K562 (cell line): Measurements from ENCODE around the gene CMBL. TPM values are rescaled to one million over a fixed set of nuclear protein-coding genes. Genes with fewer than 3 reads are reported as not detected.

Source experiments
- IRF1 ChIP-seq: sonication (generic); formaldehyde crosslinking; IDR thresholded peaks from 2 replicates; pipeline ENCODE4 v1.8.0; 2022; ENCODE audit warnings: missing genetic modification reagents, mild to moderate bottlenecking, borderline replicate concordance
- MLX ChIP-seq, 2 experiments: fragments of 450-650 bp in 1 of 2; sonication (generic) in 1 of 2; formaldehyde crosslinking; conservative IDR thresholded peaks; 2 replicates each; pipeline versions ENCODE4 v1.4.0 to v1.8.1; 2020 to 2022; ENCODE audit warnings: mild to moderate bottlenecking in 1 of 2, missing genetic modification reagents in 1 of 2
- NFRKB ChIP-seq: fragments of 450-650 bp; IDR thresholded peaks from 2 replicates; pipeline ENCODE4 v1.6.1; 2016; ENCODE audit warnings: low read depth
- STAG1 ChIP-seq: sonication (generic); formaldehyde crosslinking; IDR thresholded peaks from 2 replicates; pipeline ENCODE4 v1.5.0; 2020; ENCODE audit warnings: missing genetic modification reagents, borderline replicate concordance
- ZBTB40 ChIP-seq, 2 experiments: fragments of 450-650 bp in 1 of 2; sonication (generic) in 1 of 2; formaldehyde crosslinking in 1 of 2; IDR thresholded peaks; 2 replicates each; pipeline versions ENCODE4 v1.7.1 to v1.9.0; 2016 to 2022; ENCODE audit warnings: inconsistent platforms in 1 of 2, mild to moderate bottlenecking in 1 of 2, missing genetic modification reagents in 1 of 2
- ZNF668 ChIP-seq: fragments of 250-450 bp; sonication (Bioruptor Pico); IDR thresholded peaks from 2 replicates; pipeline ENCODE4 v1.8.0; 2022; ENCODE audit warnings: mild to moderate bottlenecking, inconsistent platforms
- polyA plus RNA-seq, 8 experiments: library from polyadenylated mRNA; depleted of rRNA in 4 of 8; stranded (reverse) in 5 of 8; unstranded in 3 of 8; fragments of >200 nt; fragmentation: Nextera tagmentation in 2 of 8; fragmentation: Illumina TruSeq in 1 of 8; extraction: Ambion mirVana in 2 of 8; extraction: Trizol in 1 of 8; gene quantifications; 2 replicates each; pipeline versions ENCODE4 v1.2.1 to v1.2.3, GENCODE V29; 2011 to 2014; ENCODE audit warnings: inconsistent platforms in 1 of 8, missing spikeins in 1 of 8
- total RNA-seq, 7 experiments: library from RNA; depleted of rRNA in 6 of 7; stranded (reverse); fragments of >200 nt in 6 of 7; fragmentation: Illumina TruSeq in 2 of 7; extraction: Trizol in 2 of 7; gene quantifications; 2 replicates each; pipeline versions ENCODE4 v1.2.1 to v1.2.3, GENCODE V29; 2011 to 2021; ENCODE audit warnings: low replicate concordance in 1 of 7

Gene CMBL
- total and polyA plus RNA-seq, 9 of the 15 experiments (the other 6 are each of a cell fraction or from before 2014, with no cell fraction given), result 22.6 to 192 (median 71.1) TPM

- TF ChIP-seq ZBTB40 (IDR thresholded peaks at IDR 0.05), result peak; percentile 11; the same call in 1 of the 2 replicates
- no peak for TF ChIP-seq ZBTB40 (CRISPR knock-in tag; IDR thresholded peaks at IDR 0.05)
- 0 out of 2 replicates have a peak, but pooled peaks have one; percentile 15 for TF ChIP-seq IRF1 (CRISPR knock-in tag)
- no peak for TF ChIP-seq NFRKB
- TF ChIP-seq STAG1 (CRISPR knock-in tag), result no peak
- no peak for TF ChIP-seq ZNF668
- TF ChIP-seq MLX (CRISPR knock-in tag; conservative IDR thresholded peaks at IDR 0.05), result 0 out of 4 replicates have a peak, but pooled peaks of 1 of the 2 experiments have one; percentile 47
- TF ChIP-seq, all 486 proteins: peak for 20
Measured at GRCh38 chr5:10250806-10251276, 56.9 kb downstream of the CMBL start (continued).
